ENCODE measurements around the gene PRR30.

The PRR30 gene

DNA sequence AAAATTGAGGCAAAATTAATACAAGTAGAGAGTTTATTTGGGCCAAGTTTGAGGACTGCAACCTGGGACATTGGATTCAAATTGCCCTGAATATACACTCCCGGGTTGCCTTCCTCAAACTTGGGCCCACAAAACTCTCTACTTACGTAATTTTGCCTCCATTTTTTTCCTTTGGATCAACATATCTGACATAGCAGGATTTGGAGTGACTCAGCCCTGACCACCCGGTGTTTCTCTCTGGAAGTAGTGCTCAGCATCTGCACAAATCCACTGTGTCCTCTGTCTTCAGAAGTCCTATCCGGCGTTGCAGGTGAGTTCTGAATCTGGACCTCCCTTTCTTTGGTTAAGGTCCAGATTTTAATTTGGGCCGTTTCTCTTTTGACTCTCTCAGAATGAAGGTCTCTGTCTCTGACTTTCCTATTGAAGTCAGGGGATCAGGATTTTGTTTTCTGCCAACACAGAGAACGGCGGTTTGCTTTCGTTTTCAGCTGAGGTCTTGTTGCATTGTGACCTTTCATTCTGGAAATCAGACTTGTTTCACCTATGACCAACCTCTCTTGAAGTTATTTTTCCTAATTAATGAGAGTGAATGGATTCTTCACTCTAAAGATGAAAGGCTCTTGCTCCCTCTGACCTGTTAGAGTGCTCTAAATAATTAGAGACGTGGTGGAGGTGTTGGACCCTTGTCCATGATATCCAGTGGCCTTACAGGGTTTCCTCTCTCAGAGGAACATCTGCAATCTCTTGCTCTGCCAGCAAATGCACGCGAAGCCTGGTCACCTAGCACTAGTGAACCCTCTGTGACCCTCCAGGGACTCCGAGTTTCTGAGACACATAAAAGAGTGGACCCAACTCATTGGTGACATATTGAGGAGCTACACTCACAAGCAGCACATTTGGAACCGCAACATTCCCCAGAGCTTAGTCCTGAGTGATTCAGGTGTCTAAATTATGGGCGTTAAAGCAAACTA lies 23.2 kb upstream of the PRR30 start:
- H3K9me3 Mint-ChIP-seq: no peaks in the 10 kb centered on the region
- H3K27me3 Mint-ChIP-seq: no peaks in the 10 kb centered on the region
- H3K4me1 Mint-ChIP-seq: peaks cover 4% of the 10 kb centered on the region
- H3K36me3 Mint-ChIP-seq: no peaks in the 10 kb centered on the region
- H3K27ac Mint-ChIP-seq: no peak overlapping the region
- no peak overlapping the region for H3K4me3 Mint-ChIP-seq

DNA sequence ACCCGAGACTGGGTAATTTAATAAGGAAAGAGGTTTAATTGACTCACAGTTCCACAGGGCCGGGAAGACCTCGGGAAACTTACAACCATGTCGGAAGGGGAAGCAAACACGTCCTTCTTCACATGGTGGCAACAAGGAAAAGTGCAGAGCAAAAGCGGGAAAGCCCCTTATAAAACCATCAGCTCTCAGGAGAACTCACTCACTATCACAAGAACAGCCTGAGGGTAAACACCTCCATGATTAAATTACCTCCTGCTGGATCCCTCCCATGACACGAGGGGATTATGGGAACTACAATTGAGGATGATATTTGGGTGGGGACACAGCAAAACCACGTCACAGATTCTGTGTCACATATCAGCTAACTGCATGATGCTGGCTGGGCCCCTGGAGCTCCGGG lies 21.0 kb upstream of the PRR30 start:
- Mint-ChIP-seq H3K4me1 (no peaks in the 10 kb centered on the region), H3K4me3 (no peak overlapping the region), H3K27me3 (no peaks in the 10 kb centered on the region), H3K27ac (no peak overlapping the region), H3K36me3 (no peaks in the 10 kb centered on the region), H3K9me3 (no peaks in the 10 kb centered on the region)

DNA sequence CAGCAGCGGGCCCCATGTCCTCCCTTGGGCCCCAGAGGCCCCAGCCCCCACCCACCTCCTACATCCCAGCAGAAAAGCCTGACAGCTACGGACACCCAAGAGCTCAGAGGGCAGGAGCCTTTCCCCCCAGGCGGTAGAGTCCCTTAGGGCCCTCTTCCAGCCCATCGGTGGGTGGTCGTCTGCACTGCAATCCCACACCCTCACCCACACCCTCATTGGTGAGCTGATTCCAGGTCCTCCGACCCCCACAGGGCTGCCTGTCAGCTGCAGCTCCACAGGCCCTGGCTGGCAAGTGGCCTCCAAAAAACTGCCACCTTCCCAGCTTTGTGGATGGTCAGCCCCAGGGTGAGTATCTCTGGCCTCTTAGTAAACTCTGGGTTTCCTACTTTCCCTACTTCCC lies 20.1 kb upstream of the PRR30 start:
- H3K27me3 Mint-ChIP-seq: no peaks in the 10 kb centered on the region
- H3K4me3 Mint-ChIP-seq: no peak overlapping the region
- H3K27ac Mint-ChIP-seq: no peak overlapping the region
- no peaks in the 10 kb centered on the region for H3K9me3 Mint-ChIP-seq
- no peaks in the 10 kb centered on the region for H3K4me1 Mint-ChIP-seq
- H3K36me3 Mint-ChIP-seq: no peaks in the 10 kb centered on the region

DNA sequence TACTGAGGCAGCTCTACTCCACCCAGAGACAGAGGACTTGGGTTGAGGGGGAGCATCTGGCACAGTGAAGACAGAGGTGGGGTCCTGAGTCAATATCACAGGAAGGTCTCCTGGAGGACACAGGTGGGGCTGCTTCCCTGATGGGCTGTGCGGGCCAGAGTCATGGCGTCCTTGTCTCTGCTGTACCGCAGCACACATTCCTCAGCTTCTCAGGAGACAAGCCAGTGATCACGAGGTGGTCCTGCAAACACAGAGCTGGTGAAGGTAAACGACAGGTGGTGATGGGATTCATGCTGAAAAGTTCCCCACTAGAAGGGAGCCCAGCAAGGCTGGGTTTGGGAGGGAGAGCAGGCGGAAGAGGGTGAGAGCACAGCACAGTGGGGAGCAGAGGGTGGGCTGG lies 19.3 kb upstream of the PRR30 start:
- Mint-ChIP-seq H3K27ac (no peak overlapping the region), H3K36me3 (no peaks in the 10 kb centered on the region), H3K9me3 (no peaks in the 10 kb centered on the region), H3K4me1 (no peaks in the 10 kb centered on the region), H3K27me3 (no peaks in the 10 kb centered on the region), H3K4me3 (no peak overlapping the region)

DNA sequence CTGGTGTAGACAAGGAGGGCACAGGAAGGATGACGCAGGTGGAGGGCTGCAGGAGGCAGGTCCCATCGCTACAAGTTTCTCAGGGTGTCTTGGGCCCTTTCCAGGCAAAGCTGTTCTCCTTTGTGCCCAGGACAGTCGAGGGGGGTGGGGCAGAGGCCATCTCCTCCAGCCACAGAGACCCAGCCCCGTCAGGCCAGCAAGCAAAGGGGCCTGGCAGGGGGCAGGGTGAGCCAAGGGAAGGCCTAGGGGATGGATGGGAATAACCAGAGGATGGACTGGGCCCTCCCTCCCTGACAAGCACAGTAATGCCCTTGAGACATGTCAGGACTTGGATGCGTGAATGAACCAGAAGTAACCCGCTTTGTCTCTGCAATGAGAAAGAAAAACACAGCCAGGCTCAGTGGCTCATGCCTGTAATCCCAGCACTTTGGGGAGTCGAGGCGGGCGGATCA lies 15.9 kb upstream of the PRR30 start:
- Mint-ChIP-seq H3K36me3 (no peaks in the 10 kb centered on the region), H3K27ac (no peak overlapping the region), H3K27me3 (no peaks in the 10 kb centered on the region), H3K9me3 (no peaks in the 10 kb centered on the region), H3K4me1 (no peaks in the 10 kb centered on the region), H3K4me3 (no peak overlapping the region)

DNA sequence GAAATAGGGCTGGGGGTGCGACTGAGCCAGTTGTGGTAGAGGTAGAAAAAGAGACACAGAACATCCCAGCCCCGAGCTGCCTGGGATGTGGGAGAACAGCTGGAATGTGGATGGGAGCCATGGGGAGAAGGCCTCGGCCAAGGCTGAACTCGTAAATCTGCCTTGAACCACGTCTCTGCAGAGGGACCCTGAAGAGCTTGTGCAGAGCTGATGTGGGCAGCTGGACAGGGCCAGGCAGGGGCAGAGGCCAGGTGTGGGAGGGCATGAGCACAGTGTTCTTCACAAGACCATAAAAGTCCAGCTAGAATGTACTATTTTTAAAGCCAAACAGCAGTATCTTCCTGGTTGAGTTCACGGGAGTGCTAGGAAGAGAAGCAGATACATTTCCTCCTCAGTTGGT lies 15.3 kb upstream of the PRR30 start:
- H3K27ac Mint-ChIP-seq: no peak overlapping the region
- no peaks in the 10 kb centered on the region for H3K4me1 Mint-ChIP-seq
- no peak overlapping the region for H3K4me3 Mint-ChIP-seq
- H3K9me3 Mint-ChIP-seq: no peaks in the 10 kb centered on the region
- no peaks in the 10 kb centered on the region for H3K27me3 Mint-ChIP-seq
- no peaks in the 10 kb centered on the region for H3K36me3 Mint-ChIP-seq

DNA sequence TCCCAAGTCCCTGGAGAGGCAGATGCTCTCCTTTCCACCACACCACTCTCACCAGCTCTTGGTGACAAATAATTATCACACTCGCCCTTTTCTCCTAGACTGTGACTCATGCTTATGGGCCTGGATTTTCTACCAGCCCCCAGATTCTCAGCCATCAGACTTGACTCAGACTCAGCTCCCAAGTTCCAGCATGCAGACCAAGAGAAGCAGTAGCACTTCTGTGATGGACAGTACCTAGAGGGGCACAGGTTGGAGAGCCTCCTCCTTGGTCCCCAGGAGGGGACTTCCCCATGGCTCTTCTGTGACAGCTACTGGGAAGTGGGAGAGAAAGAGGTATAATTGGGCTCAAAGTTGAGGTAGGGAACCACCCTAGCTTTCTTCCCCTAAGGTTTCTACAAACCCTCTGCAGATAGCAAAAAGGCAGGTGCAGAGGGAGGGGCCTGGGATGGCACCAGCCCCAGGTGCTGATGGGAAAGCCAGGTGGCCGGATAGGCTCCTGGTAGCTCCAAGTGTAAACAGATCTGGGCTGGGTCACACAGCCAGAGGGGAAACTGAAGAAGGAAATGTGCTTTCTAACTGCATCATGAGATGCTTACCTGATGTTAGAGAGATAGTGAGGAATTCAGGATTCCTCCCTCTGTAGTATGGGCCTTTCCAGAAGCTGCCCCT lies 13.7 kb upstream of the PRR30 start:
- Mint-ChIP-seq H3K27me3 (no peaks in the 10 kb centered on the region), H3K36me3 (no peaks in the 10 kb centered on the region), H3K4me3 (no peak overlapping the region), H3K9me3 (no peaks in the 10 kb centered on the region), H3K27ac (no peak overlapping the region), H3K4me1 (no peaks in the 10 kb centered on the region)

DNA sequence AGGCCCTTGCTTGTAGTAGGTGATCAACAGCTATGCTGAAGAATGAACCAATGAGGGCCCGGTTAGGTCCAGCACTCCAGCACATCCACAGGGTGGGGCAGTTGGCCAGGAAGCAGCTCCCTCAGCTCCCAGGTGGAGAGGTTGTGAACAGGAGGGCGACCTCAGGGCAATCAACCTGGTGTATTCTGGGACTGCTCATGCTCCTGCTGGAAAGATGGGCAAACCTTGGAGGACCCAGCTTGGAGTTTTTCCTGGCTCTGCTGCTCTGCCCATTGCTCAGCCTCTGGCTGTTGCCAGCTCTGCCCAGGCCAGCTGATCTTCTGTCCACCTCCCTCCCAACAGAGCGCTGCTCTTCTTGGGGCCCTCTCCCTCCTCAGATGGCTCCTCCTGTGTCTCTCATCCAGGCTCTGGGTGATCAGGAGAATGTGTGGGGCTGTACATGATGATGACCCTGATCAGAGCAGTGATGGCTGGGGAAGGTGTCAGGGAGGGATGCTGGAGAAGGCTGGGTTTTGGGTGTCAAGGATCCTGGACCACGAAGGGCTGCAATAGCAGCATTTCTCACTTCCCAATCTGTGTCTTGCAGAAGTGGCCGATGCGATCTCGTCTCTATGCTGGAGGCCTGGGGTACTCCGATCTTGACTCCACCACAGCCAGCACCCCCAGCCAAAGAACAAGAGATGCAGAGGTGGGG lies 13.0 kb upstream of the PRR30 start:
- no peaks in the 10 kb centered on the region for H3K9me3 Mint-ChIP-seq
- H3K4me1 Mint-ChIP-seq: no peaks in the 10 kb centered on the region
- no peak overlapping the region for H3K4me3 Mint-ChIP-seq
- no peaks in the 10 kb centered on the region for H3K27me3 Mint-ChIP-seq
- H3K36me3 Mint-ChIP-seq: no peaks in the 10 kb centered on the region
- H3K27ac Mint-ChIP-seq: no peak overlapping the region

DNA sequence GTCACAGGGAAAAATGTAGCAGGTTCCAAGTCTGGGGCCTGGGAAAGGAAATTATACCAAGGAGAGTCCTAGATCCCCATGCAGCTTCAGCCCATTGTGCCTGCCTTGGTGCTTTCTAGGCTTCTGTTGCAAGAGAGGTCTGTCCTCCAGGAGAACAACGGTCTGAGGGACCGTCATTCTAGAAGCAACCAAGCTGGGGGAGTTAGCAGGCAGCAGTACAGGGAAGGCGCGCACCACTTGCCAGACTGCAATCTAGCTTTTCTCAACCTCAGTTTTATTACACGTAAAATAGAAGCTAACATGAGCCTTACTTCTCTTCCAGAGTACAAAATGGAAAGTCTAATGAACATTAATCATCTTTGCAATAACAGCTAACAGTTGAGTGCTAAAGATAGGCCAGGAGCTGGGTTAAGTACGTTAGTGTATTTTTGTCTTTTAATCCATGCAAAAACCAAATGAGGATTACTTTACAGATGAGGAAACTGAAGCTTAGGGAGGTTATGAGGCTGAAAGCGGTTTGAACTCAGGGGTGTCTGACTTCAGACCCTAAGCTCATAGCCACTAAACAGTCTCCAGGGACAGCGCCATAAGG lies 11.5 kb upstream of the PRR30 start:
- Mint-ChIP-seq H3K36me3 (no peaks in the 10 kb centered on the region), H3K27ac (no peak overlapping the region), H3K27me3 (no peaks in the 10 kb centered on the region), H3K9me3 (no peaks in the 10 kb centered on the region), H3K4me1 (no peaks in the 10 kb centered on the region), H3K4me3 (no peak overlapping the region)

DNA sequence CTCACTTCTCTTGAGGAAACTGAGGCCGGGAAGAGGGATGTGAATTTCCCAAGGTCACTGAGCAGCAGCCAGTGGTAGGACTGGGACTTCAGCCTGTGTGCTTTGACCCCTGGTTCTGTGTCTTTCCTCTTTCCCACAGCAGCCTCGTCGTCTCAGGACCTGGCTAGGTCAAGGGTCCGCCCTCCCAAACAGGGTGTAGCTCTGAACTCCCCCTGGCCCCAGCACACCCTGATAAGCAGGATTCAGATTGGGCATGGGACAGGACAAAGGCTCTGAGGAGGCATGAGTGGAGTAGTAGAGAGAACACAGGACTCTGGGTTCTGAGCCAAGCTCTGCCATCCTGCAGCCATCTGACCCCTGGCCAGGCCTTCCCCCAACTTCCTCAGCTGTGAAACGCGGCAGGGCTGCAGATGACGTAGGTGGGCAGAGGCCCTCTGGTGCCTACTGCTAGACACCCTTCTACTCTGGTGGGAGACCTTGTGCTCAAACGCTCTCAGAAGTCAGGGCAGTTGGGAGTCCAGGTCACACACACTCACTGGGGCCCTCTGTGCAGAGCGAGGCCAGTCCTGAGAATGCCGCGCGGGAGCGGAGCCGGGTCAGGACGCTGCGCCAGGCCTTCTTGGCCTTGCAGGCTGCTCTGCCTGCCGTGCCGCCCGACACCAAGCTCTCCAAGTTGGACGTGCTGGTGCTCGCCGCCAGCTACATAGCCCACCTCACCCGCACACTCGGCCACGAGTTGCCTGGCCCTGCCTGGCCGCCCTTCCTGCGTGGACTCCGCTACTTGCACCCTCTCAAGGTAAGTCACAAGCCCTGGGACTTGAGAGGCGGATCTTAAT lies 10.6 kb upstream of the PRR30 start:
- Mint-ChIP-seq H3K36me3 (no peaks in the 10 kb centered on the region), H3K27me3 (no peaks in the 10 kb centered on the region), H3K27ac (no peak overlapping the region), H3K4me3 (no peak overlapping the region), H3K4me1 (no peaks in the 10 kb centered on the region), H3K9me3 (no peaks in the 10 kb centered on the region)

DNA sequence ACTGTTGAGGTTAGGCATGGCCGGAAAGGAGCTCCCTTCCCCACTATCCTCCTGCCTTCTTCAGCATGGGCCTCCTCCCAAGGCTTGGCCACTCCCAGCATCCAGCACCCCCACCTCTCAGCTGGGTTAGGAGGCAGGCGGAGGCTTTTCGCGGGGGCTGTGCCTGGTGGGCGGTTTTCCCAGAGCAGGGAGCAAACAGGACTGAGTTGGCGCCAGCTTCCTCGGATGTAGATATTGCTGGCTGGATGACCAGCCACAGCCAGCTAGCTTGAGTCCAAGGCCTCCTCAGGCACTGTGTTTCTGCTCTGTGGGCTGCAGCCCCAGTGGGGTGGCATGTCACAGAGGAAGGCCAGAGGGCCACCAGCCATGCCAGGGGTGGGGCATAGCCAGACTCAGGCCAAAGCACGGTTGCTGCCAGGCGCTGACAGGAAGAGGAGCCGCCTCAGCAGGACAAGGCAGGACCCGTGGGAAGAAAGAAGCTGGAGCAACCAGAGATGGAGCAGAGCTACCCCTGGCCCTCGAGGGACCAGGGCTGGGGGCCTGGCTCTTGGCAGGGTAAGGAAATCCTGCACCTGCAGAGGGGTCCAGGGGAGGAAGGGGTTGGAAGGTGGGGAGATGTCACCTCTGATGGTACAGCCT lies 9.7 kb upstream of the PRR30 start, which contains the start of gene TCF23:
TSS of gene TCF23 (plus strand) at position 204 of the 639 bp plus-strand sequence. CDS start at position 334, 130 bp downstream.
- Mint-ChIP-seq H3K27ac (no peak within 1 kb of the TSS), H3K27me3 (no peaks in the 10 kb centered on the region), H3K36me3 (no peaks in the 10 kb centered on the region), H3K4me3 (no peak within 1 kb of the TSS), H3K4me1 (no peaks in the 10 kb centered on the region), H3K9me3 (no peaks in the 10 kb centered on the region)

DNA sequence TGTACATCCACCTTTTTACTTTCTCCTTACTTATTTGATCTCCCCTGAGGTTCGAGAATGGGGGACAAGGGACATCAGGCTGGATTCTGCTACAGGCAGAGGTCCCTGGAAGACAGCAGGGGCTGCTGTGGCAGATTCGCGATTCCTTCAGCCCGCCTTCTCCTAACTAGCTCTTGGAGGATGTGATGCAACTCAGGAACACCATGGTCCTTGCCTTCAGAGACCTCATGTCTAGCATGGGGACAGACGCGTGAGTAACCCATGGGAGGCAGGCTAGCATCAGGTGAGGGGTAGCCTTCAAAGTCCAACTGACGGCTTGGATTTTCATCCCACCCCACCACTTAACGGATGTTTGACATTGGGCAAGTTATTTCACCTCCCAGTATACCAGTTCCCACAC lies 8.7 kb upstream of the PRR30 start:
- H3K27me3 Mint-ChIP-seq: peaks cover 2% of the 10 kb centered on the region
- no peaks in the 10 kb centered on the region for H3K4me1 Mint-ChIP-seq
- no peaks in the 10 kb centered on the region for H3K36me3 Mint-ChIP-seq
- H3K27ac Mint-ChIP-seq: no peak overlapping the region
- no peak overlapping the region for H3K4me3 Mint-ChIP-seq
- H3K9me3 Mint-ChIP-seq: no peaks in the 10 kb centered on the region

DNA sequence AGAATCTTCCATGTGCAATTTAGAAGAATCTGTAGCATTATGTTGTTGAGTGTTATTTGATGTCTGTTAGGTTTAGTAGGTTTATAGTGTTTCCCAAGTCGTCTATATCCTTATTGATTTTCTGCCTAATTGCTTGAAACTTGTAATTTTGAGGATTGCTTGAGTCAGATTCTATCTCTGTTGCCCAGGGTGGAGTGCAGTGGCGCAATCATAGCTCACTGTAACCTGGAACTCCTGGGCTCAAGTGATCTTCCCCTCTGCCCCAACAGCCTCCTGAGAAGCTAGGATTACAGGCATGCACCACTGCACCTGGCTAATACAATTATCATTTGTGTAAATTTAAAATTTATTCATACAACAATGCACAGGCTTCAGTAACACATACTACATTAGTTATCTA lies 6.5 kb upstream of the PRR30 start:
- H3K27me3 Mint-ChIP-seq: peaks cover 2% of the 10 kb centered on the region
- H3K4me1 Mint-ChIP-seq: no peaks in the 10 kb centered on the region

DNA sequence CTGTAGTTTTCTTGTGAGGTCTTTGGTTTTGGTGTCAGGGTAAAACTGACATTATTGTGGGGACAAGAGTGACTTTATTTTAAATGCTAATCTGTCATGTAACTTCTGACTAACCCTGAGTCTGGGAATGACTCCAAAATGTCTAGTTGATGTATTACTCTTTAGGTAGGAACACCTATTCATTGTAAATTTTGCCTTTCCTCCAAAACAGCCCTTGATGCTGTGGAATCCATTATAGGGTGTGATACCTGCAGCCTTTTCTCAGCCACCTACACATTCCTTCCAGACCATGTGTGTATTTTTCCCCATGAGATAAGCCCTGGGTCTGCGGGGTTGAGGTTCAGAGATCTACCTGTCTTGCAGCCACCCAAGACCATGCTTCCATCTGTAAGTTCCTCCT lies 4.1 kb upstream of the PRR30 start:
- H3K27ac Mint-ChIP-seq: no peak overlapping the region

More for the DNA sequence above, 6.5 kb upstream of the PRR30 start:
- H3K9me3 Mint-ChIP-seq: no peaks in the 10 kb centered on the region
- H3K27ac Mint-ChIP-seq: no peak overlapping the region
- H3K4me3 Mint-ChIP-seq: no peak overlapping the region
- no peaks in the 10 kb centered on the region for H3K36me3 Mint-ChIP-seq

More for the DNA sequence above, 4.1 kb upstream of the PRR30 start:
- H3K4me3 Mint-ChIP-seq: no peak overlapping the region
- H3K36me3 Mint-ChIP-seq: no peaks in the 10 kb centered on the region
- no peaks in the 10 kb centered on the region for H3K4me1 Mint-ChIP-seq
- no peaks in the 10 kb centered on the region for H3K9me3 Mint-ChIP-seq
- peaks cover 2% of the 10 kb centered on the region for H3K27me3 Mint-ChIP-seq
